Neutrophil (primary cell): Measurements from ENCODE around the gene MARVELD3.
"Not testable (repeated sequence)": the region's sequence is repeated elsewhere in the genome, so short reads cannot be mapped to it uniquely, and the experiment has no call there.

Experiments
- H3K27ac ChIP-seq: fragments of 200-600 bp; sonication (generic); 2 replicates; pipeline ENCODE4 v1.5.1; 2016; ENCODE audit warnings: mild to moderate bottlenecking, moderate library complexity
- H3K27me3 ChIP-seq: fragments of 200-600 bp; sonication (generic); 2 replicates; pipeline ENCODE4 v1.6.0; 2016; ENCODE audit warnings: mild to moderate bottlenecking
- H3K36me3 ChIP-seq: fragments of 200-600 bp; sonication (generic); 2 replicates; pipeline ENCODE4 v1.5.1; 2017
- H3K4me1 ChIP-seq, 2 experiments: fragments of 200-600 bp in 1 of 2; sonication (generic) in 1 of 2; 1 replicate in 1 of 2; 2 replicates in 1 of 2; pipeline versions ENCODE4 v1.5.1 to v1.6.1; 2013 to 2016; ENCODE audit warnings: low read depth in 1 of 2, low read length in 1 of 2, mild to moderate bottlenecking in 1 of 2, moderate library complexity in 1 of 2; ENCODE audit not compliant: control insufficient read depth in 1 of 2, insufficient read depth in 1 of 2
- H3K4me3 ChIP-seq, 2 experiments: fragments of 200-600 bp in 1 of 2; sonication (generic) in 1 of 2; 1 replicate in 1 of 2; 2 replicates in 1 of 2; pipeline ENCODE4 v1.5.1; 2013 to 2016; ENCODE audit warnings: low read depth in 1 of 2, low read length in 1 of 2, mild to moderate bottlenecking in 1 of 2, moderate library complexity in 1 of 2
- H3K9me3 ChIP-seq: fragments of 200-600 bp; sonication (generic); 2 replicates; pipeline ENCODE4 v1.5.1; 2016
- CTCF ChIP-seq: fragments of 200-600 bp; sonication (generic); IDR thresholded peaks from 2 replicates; pipeline ENCODE4 v1.5.1; 2016; ENCODE audit warnings: antibody characterized with exemption

The MARVELD3 gene

GRCh38 chr16:71626018-71626857 lies at the start of gene MARVELD3:
Gene MARVELD3, plus strand, starts transcription at chr16:71626184. Its CDS starts 46 bp downstream, at chr16:71626230.
- Histone ChIP-seq H3K4me3 (no peak within 1 kb of the TSS), H3K27me3 (peaks cover 82% of the 10 kb centered on the region), H3K9me3 (no peaks in the 10 kb centered on the region), H3K4me1 (peaks cover 0 to 7% of the 10 kb centered on the region in 2 experiments), H3K27ac (no peak within 1 kb of the TSS), H3K36me3 (no peaks in the 10 kb centered on the region)
- no peak for TF ChIP-seq CTCF

DNA sequence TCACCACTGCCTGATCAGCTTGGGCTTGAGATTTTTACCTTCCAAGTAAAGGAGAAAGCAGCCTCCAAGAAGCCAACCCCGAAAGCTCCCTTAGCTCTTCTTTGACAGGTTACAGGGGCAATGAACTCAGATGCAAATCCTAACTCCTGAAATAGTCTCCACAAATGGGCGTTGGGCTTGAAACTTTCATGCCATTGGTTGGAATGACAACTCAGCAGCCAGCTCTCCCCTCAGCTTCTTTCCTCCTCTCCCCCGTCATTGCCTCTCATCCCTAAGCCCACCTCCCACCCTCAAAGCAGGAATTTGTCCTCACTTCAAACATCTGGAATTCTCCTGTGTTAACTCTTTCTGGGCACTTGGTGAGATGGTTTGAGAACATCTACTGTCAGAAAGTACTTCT lies 49.0 kb upstream of the MARVELD3 start, which contains the start of gene TAT:
Gene TAT, minus strand, starts transcription at position 122 of the 400 bp plus-strand sequence. CDS start 677 bp downstream, outside the sequence.
- Histone ChIP-seq H3K9me3 (no peaks in the 10 kb centered on the region), H3K27ac (no peak within 1 kb of the TSS), H3K27me3 (peaks cover 27% of the 10 kb centered on the region), H3K4me1 (no peaks in the 10 kb centered on the region), H3K4me3 (no peak within 1 kb of the TSS), H3K36me3 (no peaks in the 10 kb centered on the region)
- TF ChIP-seq CTCF, result no peak

GRCh38 chr16:71582553-71582848 lies 43.5 kb upstream of the MARVELD3 start:
- not testable (repeated sequence) for H3K36me3 ChIP-seq, H3K4me1 ChIP-seq, H3K27ac ChIP-seq, H3K4me3 ChIP-seq, H3K9me3 ChIP-seq
- H3K27me3 ChIP-seq, result peaks cover 38% of the 10 kb centered on the region

- H3K36me3 ChIP-seq, result no peaks in the 10 kb centered on the region
- no peak for TF ChIP-seq CTCF
- H3K9me3 ChIP-seq, result no peaks in the 10 kb centered on the region
- no peak overlapping the region for H3K27ac ChIP-seq
- no peak overlapping the region for H3K4me3 ChIP-seq
- H3K4me1 ChIP-seq, result no peaks in the 10 kb centered on the region
- H3K27me3 ChIP-seq, result peaks cover 34% of the 10 kb centered on the region
Observed at GRCh38 chr16:71584543-71585317, 41.3 kb upstream of the MARVELD3 start.

GRCh38 chr16:71585318-71585703 lies 40.7 kb upstream of the MARVELD3 start:
- H3K27ac ChIP-seq, result no peak overlapping the region
- peaks cover 34% of the 10 kb centered on the region for H3K27me3 ChIP-seq
- no peaks in the 10 kb centered on the region for H3K9me3 ChIP-seq
- no peaks in the 10 kb centered on the region for H3K4me1 ChIP-seq
- H3K4me3 ChIP-seq, result no peak overlapping the region
- H3K36me3 ChIP-seq, result no peaks in the 10 kb centered on the region
- no peak for TF ChIP-seq CTCF

DNA sequence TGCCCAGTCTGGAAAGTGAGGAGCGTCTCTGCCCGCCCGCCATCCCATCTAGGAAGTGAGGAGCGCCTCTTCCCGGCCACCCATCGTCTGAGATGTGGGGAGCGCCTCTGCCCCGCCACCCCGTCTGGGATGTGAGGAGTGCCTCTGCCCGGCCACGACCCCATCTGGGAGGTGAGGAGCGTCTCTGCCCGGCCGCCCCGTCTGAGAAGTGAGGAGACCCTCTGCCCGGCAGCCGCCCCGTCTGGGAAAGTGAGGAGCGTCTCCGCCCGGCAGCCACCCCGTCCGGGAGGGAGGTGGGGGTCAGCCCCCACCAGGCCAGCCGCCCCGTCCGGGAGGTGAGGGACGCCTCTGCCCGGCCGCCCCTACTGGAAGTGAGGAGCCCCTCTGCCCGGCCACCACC lies 36.6 kb upstream of the MARVELD3 start:
- H3K9me3 ChIP-seq, H3K27ac ChIP-seq, H3K36me3 ChIP-seq, H3K4me3 ChIP-seq, H3K4me1 ChIP-seq: not testable (repeated sequence)
- peaks cover 25% of the 10 kb centered on the region for H3K27me3 ChIP-seq

DNA sequence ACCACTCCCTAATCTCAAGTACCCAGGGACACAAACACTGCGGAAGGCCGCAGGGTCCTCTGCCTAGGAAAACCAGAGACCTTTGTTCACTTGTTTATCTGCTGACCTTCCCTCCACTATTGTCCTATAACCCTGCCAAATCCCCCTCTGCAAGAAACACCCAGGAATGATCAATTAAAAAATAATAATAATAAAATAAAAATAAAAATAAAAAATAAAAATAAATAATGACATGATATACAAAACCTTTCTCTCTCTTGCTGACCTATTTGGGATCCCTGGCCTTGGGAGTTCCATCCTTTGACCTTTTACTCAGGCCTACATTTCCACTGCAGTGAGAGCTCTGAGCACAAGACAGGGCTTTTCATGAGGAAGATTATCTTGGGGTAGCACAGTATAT lies 35.9 kb upstream of the MARVELD3 start:
- not testable (repeated sequence) for H3K27ac ChIP-seq, H3K4me1 ChIP-seq, H3K36me3 ChIP-seq, H3K4me3 ChIP-seq, H3K9me3 ChIP-seq
- H3K27me3 ChIP-seq, result peaks cover 18% of the 10 kb centered on the region
